ENCODE measurements around the gene ARHGEF17.

- TF ChIP-seq, protein P1, sequence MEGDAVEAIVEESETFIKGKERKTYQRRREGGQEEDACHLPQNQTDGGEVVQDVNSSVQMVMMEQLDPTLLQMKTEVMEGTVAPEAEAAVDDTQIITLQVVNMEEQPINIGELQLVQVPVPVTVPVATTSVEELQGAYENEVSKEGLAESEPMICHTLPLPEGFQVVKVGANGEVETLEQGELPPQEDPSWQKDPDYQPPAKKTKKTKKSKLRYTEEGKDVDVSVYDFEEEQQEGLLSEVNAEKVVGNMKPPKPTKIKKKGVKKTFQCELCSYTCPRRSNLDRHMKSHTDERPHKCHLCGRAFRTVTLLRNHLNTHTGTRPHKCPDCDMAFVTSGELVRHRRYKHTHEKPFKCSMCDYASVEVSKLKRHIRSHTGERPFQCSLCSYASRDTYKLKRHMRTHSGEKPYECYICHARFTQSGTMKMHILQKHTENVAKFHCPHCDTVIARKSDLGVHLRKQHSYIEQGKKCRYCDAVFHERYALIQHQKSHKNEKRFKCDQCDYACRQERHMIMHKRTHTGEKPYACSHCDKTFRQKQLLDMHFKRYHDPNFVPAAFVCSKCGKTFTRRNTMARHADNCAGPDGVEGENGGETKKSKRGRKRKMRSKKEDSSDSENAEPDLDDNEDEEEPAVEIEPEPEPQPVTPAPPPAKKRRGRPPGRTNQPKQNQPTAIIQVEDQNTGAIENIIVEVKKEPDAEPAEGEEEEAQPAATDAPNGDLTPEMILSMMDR (IDR thresholded peaks at IDR 0.05; ENCODE audit: low read depth, low read length, poor library complexity, severe bottlenecking): no peak
- no peak for TF ChIP-seq EZH2phosphoT487 (IDR thresholded peaks at IDR 0.05; ENCODE audit: borderline replicate concordance, low read length)
These were observed 105.2 kb downstream of the ARHGEF17 start for GRCh38 chr11:73413256-73413655.
